Lower lobe of right lung (tissue), 2 donors: ENCODE results near the gene AFAP1. TPM values are rescaled to one million over a fixed set of nuclear protein-coding genes. Genes with fewer than 3 reads are reported as not detected.

ENCODE experiments used
- ATAC-seq, 2 donors: fragments of 200-7000 bp; cut with Tn5 transposase; one replicate each; pipeline ENCODE4 v1.9.1; 2020 to 2022; ENCODE audit warnings: mild to moderate bottlenecking in 2 of 2, moderate library complexity in 2 of 2
- DNase-seq: peaks from one replicate; pipeline ENCODE4 v3.0.0-alpha.2; 2020
- H3K27ac ChIP-seq: fragments of 200-600 bp; one replicate; pipeline ENCODE4 v1.8.0; 2022
- H3K27me3 ChIP-seq: fragments of 200-600 bp; one replicate; pipeline ENCODE4 v1.8.0; 2022; ENCODE audit warnings: low read depth
- H3K36me3 ChIP-seq: fragments of 200-600 bp; one replicate; pipeline ENCODE4 v1.8.0; 2022; ENCODE audit warnings: mild to moderate bottlenecking
- H3K4me1 ChIP-seq: fragments of 200-600 bp; one replicate; pipeline ENCODE4 v1.8.0; 2022
- H3K4me3 ChIP-seq: fragments of 200-600 bp; one replicate; pipeline ENCODE4 v1.8.0; 2022; ENCODE audit warnings: mild to moderate bottlenecking
- H3K9me3 ChIP-seq: fragments of 200-600 bp; one replicate; pipeline ENCODE4 v1.8.0; 2022
- intact Hi-C: fragments of 100-400 bp; cut with DNase I; formaldehyde crosslinking; loops from one replicate; pipeline ENCODE4 v1.11.0; 2022
- total RNA-seq: library from RNA; stranded (reverse); fragmentation: NEBNext Ultra II Directional; extraction: Animal tissue kit (Norgen Biotek cat#: 25700); gene quantifications from one replicate; pipeline ENCODE4 v1.2.1, GENCODE V29; 2021
- TF ChIP-seq, protein P1 (sequence below): fragments of 200-600 bp; IDR thresholded peaks from one replicate; pipeline ENCODE4 v1.8.0; 2022; ENCODE audit warnings: antibody characterized with exemption, mild to moderate bottlenecking
- donor health status: DM: no; HTN: yes; CAD: no; lungs with severe emphysema.

AFAP1 gene
- total RNA-seq, 1 donor from 2014 or later: 21.0 TPM

GRCh38 chr4:7917669-7918068, 22.0 kb downstream of the AFAP1 start:
- ATAC-seq (no peak), DNase-seq (no peak)
- Histone ChIP-seq H3K36me3 (no peaks in the 10 kb centered on the region), H3K9me3 (no peaks in the 10 kb centered on the region), H3K27ac (no peak overlapping the region), H3K27me3 (no peaks in the 10 kb centered on the region), H3K4me3 (no peak overlapping the region), H3K4me1 (no peaks in the 10 kb centered on the region)
- intact Hi-C loops: no loop called here
- TF ChIP-seq, protein P1, sequence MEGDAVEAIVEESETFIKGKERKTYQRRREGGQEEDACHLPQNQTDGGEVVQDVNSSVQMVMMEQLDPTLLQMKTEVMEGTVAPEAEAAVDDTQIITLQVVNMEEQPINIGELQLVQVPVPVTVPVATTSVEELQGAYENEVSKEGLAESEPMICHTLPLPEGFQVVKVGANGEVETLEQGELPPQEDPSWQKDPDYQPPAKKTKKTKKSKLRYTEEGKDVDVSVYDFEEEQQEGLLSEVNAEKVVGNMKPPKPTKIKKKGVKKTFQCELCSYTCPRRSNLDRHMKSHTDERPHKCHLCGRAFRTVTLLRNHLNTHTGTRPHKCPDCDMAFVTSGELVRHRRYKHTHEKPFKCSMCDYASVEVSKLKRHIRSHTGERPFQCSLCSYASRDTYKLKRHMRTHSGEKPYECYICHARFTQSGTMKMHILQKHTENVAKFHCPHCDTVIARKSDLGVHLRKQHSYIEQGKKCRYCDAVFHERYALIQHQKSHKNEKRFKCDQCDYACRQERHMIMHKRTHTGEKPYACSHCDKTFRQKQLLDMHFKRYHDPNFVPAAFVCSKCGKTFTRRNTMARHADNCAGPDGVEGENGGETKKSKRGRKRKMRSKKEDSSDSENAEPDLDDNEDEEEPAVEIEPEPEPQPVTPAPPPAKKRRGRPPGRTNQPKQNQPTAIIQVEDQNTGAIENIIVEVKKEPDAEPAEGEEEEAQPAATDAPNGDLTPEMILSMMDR: no peak

GRCh38 chr4:7915875-7916242, 23.8 kb downstream of the AFAP1 start:
- DNase-seq: no peak
- ATAC-seq: no peak
- intact Hi-C loops: no loop called here

GRCh38 chr4:7912826-7913225, 26.8 kb downstream of the AFAP1 start:
- ATAC-seq: no peak

More at GRCh38 chr4:7915875-7916242, 23.8 kb downstream of the AFAP1 start:
- Histone ChIP-seq H3K4me1 (peaks cover 2% of the 10 kb centered on the region), H3K9me3 (no peaks in the 10 kb centered on the region), H3K27ac (no peak overlapping the region), H3K27me3 (no peaks in the 10 kb centered on the region), H3K4me3 (no peak overlapping the region), H3K36me3 (no peaks in the 10 kb centered on the region)
- TF ChIP-seq, protein P1: no peak

DNA sequence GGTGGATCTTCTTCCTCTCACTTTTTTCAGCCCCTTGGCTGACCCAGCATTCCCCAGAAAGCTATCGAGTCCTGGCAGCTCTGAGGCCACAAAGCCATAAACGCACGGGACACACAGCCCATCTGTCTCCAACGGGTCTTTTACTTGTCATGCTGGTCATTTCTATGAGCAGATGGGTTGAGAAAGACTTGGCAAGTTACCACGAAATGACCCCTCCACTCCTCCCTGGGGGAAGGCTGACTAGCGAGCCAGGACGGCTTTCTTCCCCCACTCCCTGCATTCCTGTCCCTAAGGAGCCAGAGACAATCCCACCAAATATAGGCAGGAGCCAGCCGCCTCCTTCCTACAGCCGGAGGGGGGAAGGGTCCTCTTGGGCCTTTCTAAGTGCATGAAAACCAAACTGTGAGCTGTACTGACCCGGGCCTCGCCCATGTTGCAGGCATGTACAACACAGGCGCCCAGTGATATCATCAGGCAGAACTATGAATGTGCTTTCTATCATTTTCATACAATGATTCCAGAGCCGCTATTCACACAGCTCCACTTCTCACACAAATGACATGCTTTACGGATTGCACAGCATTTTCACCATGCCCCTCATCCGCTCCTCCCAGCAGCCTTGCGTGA, 28.6 kb downstream of the AFAP1 start:
- ATAC-seq: peak; percentile 50 to 67
- TF ChIP-seq, protein P1: no peak
- Histone ChIP-seq H3K9me3 (no peaks in the 10 kb centered on the region), H3K4me3 (peak overlapping the region; percentile 13), H3K4me1 (peaks cover 27% of the 10 kb centered on the region), H3K27ac (peak overlapping the region; percentile 73), H3K36me3 (no peaks in the 10 kb centered on the region), H3K27me3 (no peaks in the 10 kb centered on the region)
- DNase-seq: no peak
- intact Hi-C loops: no loop called here

More at GRCh38 chr4:7912826-7913225, 26.8 kb downstream of the AFAP1 start:
- Histone ChIP-seq H3K9me3 (no peaks in the 10 kb centered on the region), H3K27ac (no peak overlapping the region), H3K4me3 (no peak overlapping the region), H3K36me3 (no peaks in the 10 kb centered on the region), H3K27me3 (no peaks in the 10 kb centered on the region), H3K4me1 (peaks cover 27% of the 10 kb centered on the region)
- no peak for DNase-seq
- TF ChIP-seq, protein P1: no peak
- intact Hi-C loops: no loop called here

DNA sequence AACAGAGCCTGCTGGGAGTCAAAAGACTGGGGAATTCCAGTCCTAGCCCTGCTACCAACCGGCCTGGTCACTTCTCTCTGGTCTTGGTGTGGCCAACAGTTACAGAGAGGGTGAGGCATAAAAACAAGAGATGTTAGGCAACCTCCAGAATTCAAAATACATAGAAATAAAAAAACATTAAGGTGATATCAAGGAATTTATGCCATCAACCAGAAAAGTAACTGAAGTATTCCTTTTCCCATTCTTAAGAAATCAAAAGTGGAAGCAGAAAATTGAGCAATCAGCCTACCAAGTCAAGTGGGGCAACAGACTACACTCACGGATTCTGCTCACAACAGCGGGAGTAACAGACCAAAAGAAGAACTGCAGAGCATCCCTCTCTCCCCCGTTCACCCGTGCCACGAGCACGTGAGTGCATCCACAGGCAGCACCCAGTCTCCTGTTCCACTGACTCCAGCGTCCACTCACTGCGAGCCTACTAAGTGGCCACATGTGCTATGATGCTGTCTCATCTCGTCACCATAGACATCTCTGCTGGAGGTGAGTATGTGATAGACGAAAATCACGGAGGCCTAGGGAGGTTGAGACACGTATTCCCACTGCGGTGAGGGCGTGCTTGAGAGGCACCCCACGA, 29.3 kb downstream of the AFAP1 start:
- Histone ChIP-seq H3K4me3 (peak overlapping the region; percentile 13), H3K36me3 (no peaks in the 10 kb centered on the region), H3K4me1 (peaks cover 27% of the 10 kb centered on the region), H3K27me3 (no peaks in the 10 kb centered on the region), H3K27ac (peak overlapping the region; percentile 73), H3K9me3 (no peaks in the 10 kb centered on the region)
- DNase-seq (no peak), ATAC-seq (peak; percentile 82 to 91)
- intact Hi-C loops: no loop called here
- TF ChIP-seq, protein P1: no peak
